Stomach (tissue), 9 donors: ENCODE results near the gene ARRDC3. TPM values are rescaled to one million over a fixed set of nuclear protein-coding genes. Genes with fewer than 3 reads are reported as not detected.
A peak's percentile ranks its signal among the peaks of the same experiment; 100 is the strongest.

Source experiments
- DNase-seq, 2 donors: peaks; one replicate each; pipeline versions ENCODE4 v3.0.0 to v3.0.0-alpha.2; 2013 to 2019
- H3K27ac ChIP-seq, 5 donors: fragments of 200-600 bp in 4 of 5; sonication (generic) in 4 of 5; one replicate each; pipeline ENCODE4 v1.5.1; 2013 to 2019; ENCODE audit warnings: mild to moderate bottlenecking in 1 of 5, moderate library complexity in 1 of 5
- H3K27me3 ChIP-seq, 3 donors: fragments of 200-600 bp; sonication (generic); one replicate each; pipeline ENCODE4 v1.5.1; 2017 to 2019; ENCODE audit warnings: mixed run types in 1 of 3
- H3K36me3 ChIP-seq, 4 donors: fragments of 200-600 bp; sonication (generic); 1 replicate in 3 of 4; 2 replicates in 1 of 4; pipeline ENCODE4 v1.5.1; 2016 to 2019
- H3K4me1 ChIP-seq, 4 donors: fragments of 200-600 bp; sonication (generic); one replicate each; pipeline ENCODE4 v1.5.1; 2016 to 2019
- H3K4me3 ChIP-seq, 4 donors: fragments of 200-600 bp; sonication (generic) in 3 of 4; one replicate each; pipeline ENCODE4 v1.5.1; 2016 to 2019; ENCODE audit warnings: mild to moderate bottlenecking in 1 of 4
- H3K9me3 ChIP-seq, 4 donors: fragments of 200-600 bp; sonication (generic); one replicate each; pipeline ENCODE4 v1.5.1; 2016 to 2019
- EP300 ChIP-seq: sonication (generic); formaldehyde crosslinking; IDR thresholded peaks from one replicate; pipeline ENCODE4 v1.6.1; 2017; ENCODE audit warnings: antibody characterized with exemption
- POLR2A ChIP-seq, 4 donors: fragments of 450-650 bp; IDR thresholded peaks; one replicate each; pipeline ENCODE4 v1.6.1; 2016; ENCODE audit warnings: antibody characterized with exemption in 4 of 4, control low read depth in 2 of 4, mild to moderate bottlenecking in 1 of 4, moderate library complexity in 1 of 4
- POLR2AphosphoS5 ChIP-seq, 3 donors: sonication (generic); formaldehyde crosslinking; IDR thresholded peaks; one replicate each; pipeline ENCODE4 v1.6.1; 2016; ENCODE audit warnings: antibody characterized with exemption in 3 of 3
- WGBS, 5 donors: extraction: QIAGEN DNeasy Blood & Tissue Kit in 3 of 5; methylation state at CpG; one replicate each; pipeline versions ENCODE4 v1.1.5 to v1.1.7; 2013 to 2018; 5-methylcytosine and 5-hydroxymethylcytosine counted together
- intact Hi-C: fragments of 100-400 bp; cut with DNase I; formaldehyde crosslinking; loops from one replicate; pipeline ENCODE4 v1.15.1; 2023; ENCODE audit warnings: low total_unique reads
- polyA plus RNA-seq, 3 donors: library from polyadenylated mRNA; stranded (reverse); fragments of 200-250 nt; gene quantifications; one replicate each; pipeline ENCODE4 v1.2.3, GENCODE V29; 2013
- total RNA-seq, 5 donors: library from RNA; depleted of rRNA; stranded (reverse); fragments of >200 nt; gene quantifications; one replicate each; pipeline versions ENCODE4 v1.1.0 to v1.2.3, GENCODE V29; 2014 to 2016
- TF ChIP-seq, protein P1 (sequence below), 7 experiments: fragments of 450-650 bp in 4 of 7; fragments of 200-600 bp in 3 of 7; sonication (generic) in 3 of 7; IDR thresholded peaks; one replicate each; pipeline ENCODE4 v1.5.1; 2016 to 2019; ENCODE audit warnings: antibody characterized with exemption in 7 of 7, control low read depth in 2 of 7, mild to moderate bottlenecking in 1 of 7
- donor health status: healthy with polysubstance abuse.
- donor health status: Bipolar disorder and iron deficiency.
- donor health status: healthy.

Gene ARRDC3
- total and polyA plus RNA-seq, 8 donors: 8.7 to 188 (median 28.5) TPM

DNA sequence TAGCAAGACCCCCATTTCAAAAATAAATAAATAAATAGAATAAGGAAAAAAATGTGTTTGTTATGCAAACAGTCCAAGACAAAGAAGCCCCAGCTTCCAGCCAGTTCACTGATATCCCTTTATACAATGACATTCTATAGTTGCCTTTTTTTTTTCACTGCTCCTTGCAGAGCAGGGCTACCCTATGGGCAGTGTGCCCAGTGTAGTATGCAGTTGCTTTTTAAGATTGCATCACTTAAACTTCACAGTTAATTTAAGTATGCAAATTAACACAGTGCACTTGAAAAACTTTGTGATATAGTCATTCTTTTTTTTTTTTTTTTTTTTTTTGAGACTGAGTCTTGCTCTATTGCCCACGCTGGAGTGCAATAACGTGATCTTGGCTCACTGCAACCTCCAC is 40.8 kb upstream of the ARRDC3 start:
- Histone ChIP-seq H3K27ac (no peak overlapping the region), H3K4me3 (no peak overlapping the region), H3K4me1 (no peaks in the 10 kb centered on the region), H3K9me3 (peaks cover 0 to 4% (median 2%) of the 10 kb centered on the region in 4 donors), H3K36me3 (no peaks in the 10 kb centered on the region), H3K27me3 (no peaks in the 10 kb centered on the region)
- 85 to 94% (median 88%) methylated on average over 2 of the region's 2 CpGs for WGBS, 5 donors
- DNase-seq: no peak
- intact Hi-C loops: no loop called here
- TF ChIP-seq POLR2A (IDR thresholded peaks at IDR 0.05): no peak
- no peak for TF ChIP-seq POLR2AphosphoS5 (IDR thresholded peaks at IDR 0.05)
- no peak for TF ChIP-seq EP300
- TF ChIP-seq, protein P1, sequence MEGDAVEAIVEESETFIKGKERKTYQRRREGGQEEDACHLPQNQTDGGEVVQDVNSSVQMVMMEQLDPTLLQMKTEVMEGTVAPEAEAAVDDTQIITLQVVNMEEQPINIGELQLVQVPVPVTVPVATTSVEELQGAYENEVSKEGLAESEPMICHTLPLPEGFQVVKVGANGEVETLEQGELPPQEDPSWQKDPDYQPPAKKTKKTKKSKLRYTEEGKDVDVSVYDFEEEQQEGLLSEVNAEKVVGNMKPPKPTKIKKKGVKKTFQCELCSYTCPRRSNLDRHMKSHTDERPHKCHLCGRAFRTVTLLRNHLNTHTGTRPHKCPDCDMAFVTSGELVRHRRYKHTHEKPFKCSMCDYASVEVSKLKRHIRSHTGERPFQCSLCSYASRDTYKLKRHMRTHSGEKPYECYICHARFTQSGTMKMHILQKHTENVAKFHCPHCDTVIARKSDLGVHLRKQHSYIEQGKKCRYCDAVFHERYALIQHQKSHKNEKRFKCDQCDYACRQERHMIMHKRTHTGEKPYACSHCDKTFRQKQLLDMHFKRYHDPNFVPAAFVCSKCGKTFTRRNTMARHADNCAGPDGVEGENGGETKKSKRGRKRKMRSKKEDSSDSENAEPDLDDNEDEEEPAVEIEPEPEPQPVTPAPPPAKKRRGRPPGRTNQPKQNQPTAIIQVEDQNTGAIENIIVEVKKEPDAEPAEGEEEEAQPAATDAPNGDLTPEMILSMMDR (IDR thresholded peaks at IDR 0.05): no peak

DNA sequence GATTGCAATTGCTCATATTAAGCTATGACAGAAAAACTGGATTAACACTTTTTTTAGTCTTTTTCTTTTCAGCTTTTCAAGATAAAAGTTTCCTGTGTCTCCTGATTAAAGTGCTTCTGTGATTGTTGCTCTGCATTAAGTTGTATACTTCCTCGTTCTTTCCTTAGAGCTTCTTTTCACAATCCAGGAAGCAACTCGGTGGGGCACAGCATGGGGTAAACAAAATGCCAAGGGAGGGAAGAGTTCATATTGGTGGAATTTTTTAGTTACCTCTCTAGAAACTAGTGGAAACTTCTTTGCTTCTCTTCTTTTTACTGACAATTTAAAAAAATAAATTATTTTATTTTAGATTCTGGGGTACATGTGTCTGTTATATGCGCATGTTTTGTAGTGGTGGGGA is 37.8 kb upstream of the ARRDC3 start:
- Histone ChIP-seq H3K27ac (no peak overlapping the region), H3K4me3 (no peak overlapping the region), H3K36me3 (no peaks in the 10 kb centered on the region), H3K4me1 (peaks cover 0 to 4% (median 2%) of the 10 kb centered on the region in 4 donors), H3K27me3 (no peaks in the 10 kb centered on the region), H3K9me3 (no peaks in the 10 kb centered on the region)
- WGBS, 5 donors: 40 to 50% (median 45%) methylated on average over 3 of the region's 3 CpGs
- TF ChIP-seq, protein P1 (IDR thresholded peaks at IDR 0.05): no peak
- TF ChIP-seq POLR2AphosphoS5 (IDR thresholded peaks at IDR 0.05) (no peak), EP300 (no peak), POLR2A (IDR thresholded peaks at IDR 0.05) (no peak)
- intact Hi-C loops: no loop called here
- no peak for DNase-seq

DNA sequence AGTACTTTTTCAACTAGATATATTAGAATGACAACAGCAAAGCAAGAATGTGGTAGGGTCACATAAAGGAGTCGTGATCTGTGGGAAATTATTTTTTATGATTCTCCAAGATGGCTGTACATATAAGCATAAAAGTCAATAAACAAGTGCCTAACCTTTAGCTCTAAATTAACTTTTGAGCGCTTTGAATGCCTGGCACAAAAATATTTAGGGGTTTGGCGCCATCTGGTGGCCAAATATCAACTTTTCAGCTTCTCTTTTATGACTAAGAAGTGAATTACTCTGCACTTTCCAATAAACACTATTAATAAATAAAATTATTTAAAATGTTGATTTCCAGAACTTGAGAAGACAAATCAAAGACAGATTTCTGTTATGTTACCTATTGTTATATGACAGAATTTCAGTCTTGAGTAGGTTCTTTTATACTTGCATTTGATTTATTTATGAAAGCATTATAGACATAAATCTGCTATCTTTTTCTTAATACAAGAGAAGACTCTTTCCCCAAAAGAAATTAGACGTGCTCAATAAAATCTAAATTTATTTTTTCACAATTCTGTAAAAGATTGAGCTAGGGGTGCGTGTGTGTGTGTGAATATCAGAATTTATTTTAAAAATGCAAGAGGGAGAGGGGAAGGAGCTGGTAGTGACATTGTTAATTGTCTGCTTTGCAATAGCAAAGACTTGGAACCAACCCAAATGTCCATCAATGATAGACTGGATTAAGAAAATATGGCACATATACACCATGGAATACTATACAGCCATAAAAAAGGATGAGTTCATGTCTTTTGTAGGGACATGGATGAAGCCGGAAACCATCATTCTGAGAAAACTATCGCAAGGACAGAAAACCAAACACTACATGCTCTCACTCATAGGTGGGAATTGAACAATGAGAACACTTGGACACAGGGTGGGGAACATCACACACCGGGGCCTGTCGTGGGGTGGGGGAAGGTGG is 36.7 kb upstream of the ARRDC3 start:
- Histone ChIP-seq H3K27me3 (no peaks in the 10 kb centered on the region), H3K9me3 (no peaks in the 10 kb centered on the region), H3K27ac (no peak overlapping the region), H3K4me1 (peaks cover 0 to 4% (median 2%) of the 10 kb centered on the region in 4 donors), H3K36me3 (no peaks in the 10 kb centered on the region), H3K4me3 (no peak overlapping the region)
- TF ChIP-seq POLR2AphosphoS5 (IDR thresholded peaks at IDR 0.05) (no peak), EP300 (no peak), POLR2A (IDR thresholded peaks at IDR 0.05) (no peak)
- TF ChIP-seq, protein P1 (IDR thresholded peaks at IDR 0.05): peak in 5 of 7 experiments; percentile 23 to 85 (median 56)
- peak; percentile 75 to 84 for DNase-seq
- intact Hi-C loops: no loop called here
- 50 to 57% (median 53%) methylated on average over 9 of the region's 9 CpGs for WGBS, 5 donors

GRCh38 chr5:91419136-91419535 is 36.0 kb upstream of the ARRDC3 start:
- no peak for DNase-seq
- WGBS, 5 donors: 75 to 86% (median 76%) methylated on average over 1 of the region's 1 CpG
- Histone ChIP-seq H3K4me1 (peaks cover 0 to 4% (median 2%) of the 10 kb centered on the region in 4 donors), H3K9me3 (no peaks in the 10 kb centered on the region), H3K4me3 (no peak overlapping the region), H3K27me3 (no peaks in the 10 kb centered on the region), H3K36me3 (no peaks in the 10 kb centered on the region), H3K27ac (no peak overlapping the region)
- intact Hi-C loops: no loop called here
- TF ChIP-seq, protein P1 (IDR thresholded peaks at IDR 0.05): no peak
- TF ChIP-seq POLR2AphosphoS5 (IDR thresholded peaks at IDR 0.05): no peak
- no peak for TF ChIP-seq EP300
- no peak for TF ChIP-seq POLR2A (IDR thresholded peaks at IDR 0.05)
